CD14-positive monocyte (primary cell): ENCODE measurements around the gene KIAA0930. TPM values are rescaled to one million over a fixed set of nuclear protein-coding genes. Genes with fewer than 3 reads are reported as not detected.
A peak's percentile ranks its signal among the peaks of the same experiment; 100 is the strongest.

Experiments
- DNase-seq, 3 donors: peaks; one replicate each; pipeline ENCODE4 v3.0.0-alpha.2; 2011 to 2022
- H2AFZ ChIP-seq: 2 replicates; pipeline ENCODE4 v1.6.0; 2012; ENCODE audit warnings: mild to moderate bottlenecking, low read depth, low read length, inconsistent platforms; ENCODE audit not compliant: insufficient read depth, poor library complexity, severe bottlenecking
- H3K27ac ChIP-seq, 2 donors: 1 replicate in 1 of 2; 2 replicates in 1 of 2; pipeline ENCODE4 v1.5.1; 2012 to 2013; ENCODE audit warnings: low read length in 2 of 2, control low read depth in 1 of 2, inconsistent platforms in 1 of 2, low read depth in 1 of 2, mild to moderate bottlenecking in 1 of 2
- H3K27me3 ChIP-seq, 2 donors: one replicate each; pipeline versions ENCODE4 v1.6.0 to v1.6.1; 2011 to 2013; ENCODE audit warnings: low read length in 2 of 2; ENCODE audit not compliant: control insufficient read depth in 2 of 2, insufficient read depth in 2 of 2
- H3K36me3 ChIP-seq, 2 donors: replicated peaks in 1 of 2; 1 replicate in 1 of 2; 2 replicates in 1 of 2; pipeline versions ENCODE4 v1.5.1 to v1.6.1; 2012 to 2013; ENCODE audit warnings: low read length in 2 of 2, control low read depth in 1 of 2, inconsistent platforms in 1 of 2, mild to moderate bottlenecking in 1 of 2; ENCODE audit not compliant: insufficient read depth in 2 of 2, control insufficient read depth in 1 of 2
- H3K4me1 ChIP-seq, 2 donors: 1 replicate in 1 of 2; 2 replicates in 1 of 2; pipeline versions ENCODE4 v1.5.1 to v1.6.1; 2012 to 2013; ENCODE audit warnings: low read length in 2 of 2, control low read depth in 1 of 2, inconsistent platforms in 1 of 2, mild to moderate bottlenecking in 1 of 2, moderate library complexity in 1 of 2; ENCODE audit not compliant: insufficient read depth in 2 of 2, control insufficient read depth in 1 of 2
- H3K4me2 ChIP-seq: replicated peaks from 2 replicates; pipeline ENCODE3; 2012; ENCODE audit warnings: low read length, moderate library complexity, mild to moderate bottlenecking; ENCODE audit not compliant: poor library complexity, severe bottlenecking; ENCODE audit errors: extremely low read depth
- H3K4me3 ChIP-seq, 3 experiments: fragments of 200-600 bp in 1 of 3; sonication (generic) in 1 of 3; replicated peaks in 1 of 3; 1 replicate in 2 of 3; 2 replicates in 1 of 3; pipeline ENCODE4 v1.5.1; 2011 to 2013; ENCODE audit warnings: low read length in 3 of 3, mild to moderate bottlenecking in 3 of 3, control low read depth in 2 of 3, low read depth in 2 of 3, inconsistent platforms in 1 of 3, moderate library complexity in 1 of 3
- H3K79me2 ChIP-seq: 2 replicates; pipeline ENCODE4 v1.6.0; 2012; ENCODE audit warnings: mild to moderate bottlenecking, control low read depth, inconsistent platforms, low read length, moderate library complexity; ENCODE audit not compliant: insufficient read depth
- H3K9ac ChIP-seq: 2 replicates; pipeline ENCODE4 v1.6.0; 2017; ENCODE audit warnings: low read length, mild to moderate bottlenecking; ENCODE audit not compliant: insufficient read depth, poor library complexity, severe bottlenecking
- H3K9me3 ChIP-seq, 2 donors: replicated peaks in 1 of 2; 1 replicate in 1 of 2; 2 replicates in 1 of 2; pipeline versions ENCODE4 v1.5.1 to v1.6.1; 2012 to 2013; ENCODE audit warnings: low read length in 2 of 2, control low read depth in 1 of 2; ENCODE audit not compliant: control insufficient read depth in 1 of 2, insufficient read depth in 1 of 2
- H4K20me1 ChIP-seq: 2 replicates; pipeline ENCODE4 v1.6.0; 2012; ENCODE audit warnings: mild to moderate bottlenecking, low read length, control low read depth, moderate library complexity; ENCODE audit not compliant: insufficient read depth
- H3K27ac Mint-ChIP-seq, 7 donors: one replicate each; pipeline ENCODE4 v1.8.0; 2020; ENCODE audit warnings: mild to moderate bottlenecking in 7 of 7, mixed read lengths in 7 of 7, moderate library complexity in 6 of 7, inconsistent platforms in 2 of 7
- H3K27me3 Mint-ChIP-seq, 3 donors: one replicate each; pipeline ENCODE4 v1.8.0; 2021 to 2022; ENCODE audit warnings: low read depth in 3 of 3, mild to moderate bottlenecking in 3 of 3, mixed read lengths in 3 of 3, moderate library complexity in 3 of 3, inconsistent platforms in 1 of 3
- H3K36me3 Mint-ChIP-seq, 2 donors: one replicate each; pipeline ENCODE4 v1.8.0; 2020; ENCODE audit warnings: mixed read lengths in 2 of 2, inconsistent platforms in 1 of 2, mild to moderate bottlenecking in 1 of 2
- H3K4me1 Mint-ChIP-seq: one replicate; pipeline ENCODE4 v1.8.0; 2020; ENCODE audit warnings: mild to moderate bottlenecking, mixed read lengths
- H3K4me3 Mint-ChIP-seq, 2 donors: one replicate each; pipeline ENCODE4 v1.8.0; 2020; ENCODE audit warnings: mild to moderate bottlenecking in 2 of 2, mixed read lengths in 2 of 2, moderate library complexity in 1 of 2
- H3K9me3 Mint-ChIP-seq, 7 donors: one replicate each; pipeline ENCODE4 v1.8.0; 2020 to 2022; ENCODE audit warnings: mixed read lengths in 7 of 7, mild to moderate bottlenecking in 6 of 7, moderate library complexity in 6 of 7, inconsistent platforms in 2 of 7
- CTCF ChIP-seq: fragments of 200-600 bp; IDR thresholded peaks from one replicate; pipeline ENCODE4 v1.8.0; 2022; ENCODE audit warnings: antibody characterized with exemption, mild to moderate bottlenecking
- WGBS: methylation state at CpG from one replicate; pipeline ENCODE4 v1.1.5; 2013; ENCODE audit warnings: missing lambda C conversion rate; ENCODE audit not compliant: insufficient coverage; 5-methylcytosine and 5-hydroxymethylcytosine counted together
- intact Hi-C, 2 donors: fragments of 100-400 bp; cut with micrococcal nuclease; formaldehyde crosslinking; loops; one replicate each; pipeline versions ENCODE4 v1.15.0 to v1.15.1; 2023
- polyA plus RNA-seq, 3 donors: library from polyadenylated mRNA; depleted of rRNA in 1 of 3; unstranded in 2 of 3; stranded (reverse) in 1 of 3; fragments of 300-500 nt in 2 of 3; fragments of >200 nt in 1 of 3; fragmentation: Illumina TruSeq in 2 of 3; gene quantifications; 1 replicate in 2 of 3; 2 replicates in 1 of 3; pipeline ENCODE4 v1.2.3, GENCODE V29; 2012 to 2021

Gene KIAA0930
- polyA plus RNA-seq, 3 donors = 14.0 to 89.1 (median 15.6) TPM

GRCh38 chr22:45181240-45181639 is 59.5 kb downstream of the KIAA0930 start:
- H2AFZ ChIP-seq = no peak overlapping the region
- DNase-seq = no peak
- peak overlapping the region in 1 of 2 donors; percentile 73 for H3K27ac ChIP-seq
- peaks cover 75 to 94% of the 10 kb centered on the region in 2 donors for H3K36me3 ChIP-seq
- Mint-ChIP-seq H3K9me3 (no peaks in the 10 kb centered on the region), H3K4me3 (no peak overlapping the region), H3K36me3 (peaks cover 81 to 95% of the 10 kb centered on the region in 2 donors), H3K27ac (peak overlapping the region in 2 of 7 donors; percentile 15 to 73), H3K27me3 (no peaks in the 10 kb centered on the region), H3K4me1 (peaks cover 25% of the 10 kb centered on the region)
- peaks cover 5 to 15% of the 10 kb centered on the region in 2 donors for H3K4me1 ChIP-seq
- no peaks in the 10 kb centered on the region for H3K9me3 ChIP-seq
- no peak overlapping the region for H3K4me3 ChIP-seq
- H3K4me2 ChIP-seq = no peak overlapping the region
- TF ChIP-seq CTCF = no peak
- intact Hi-C loops = no loop called here
- H3K9ac ChIP-seq = no peak overlapping the region
- 100% methylated on average over 3 of the region's 4 CpGs for WGBS
- H3K27me3 ChIP-seq = no peaks in the 10 kb centered on the region
- H4K20me1 ChIP-seq = peaks cover 98% of the 10 kb centered on the region
- H3K79me2 ChIP-seq = peaks cover 94% of the 10 kb centered on the region

GRCh38 chr22:45180146-45180679 is 60.5 kb downstream of the KIAA0930 start:
- Mint-ChIP-seq H3K27ac (peak overlapping the region; percentile 35 to 88 (median 81)), H3K4me3 (no peak overlapping the region), H3K27me3 (no peaks in the 10 kb centered on the region), H3K9me3 (no peaks in the 10 kb centered on the region), H3K4me1 (peaks cover 22% of the 10 kb centered on the region), H3K36me3 (peaks cover 83 to 95% of the 10 kb centered on the region in 2 donors)
- H2AFZ ChIP-seq = no peak overlapping the region
- H3K4me1 ChIP-seq = peaks cover 5 to 11% of the 10 kb centered on the region in 2 donors
- no peaks in the 10 kb centered on the region for H3K9me3 ChIP-seq
- H3K79me2 ChIP-seq = peaks cover 94% of the 10 kb centered on the region
- peak in 1 of 3 donors; percentile 26 for DNase-seq
- TF ChIP-seq CTCF = no peak
- H3K4me2 ChIP-seq = no peak overlapping the region
- intact Hi-C loops = no loop called here
- H3K9ac ChIP-seq = no peak overlapping the region
- peaks cover 75 to 94% of the 10 kb centered on the region in 2 donors for H3K36me3 ChIP-seq
- H3K27me3 ChIP-seq = no peaks in the 10 kb centered on the region
- peak overlapping the region; percentile 6 to 73 for H3K27ac ChIP-seq
- peaks cover 98% of the 10 kb centered on the region for H4K20me1 ChIP-seq
- WGBS = 93% methylated on average over 5 of the region's 14 CpGs
- no peak overlapping the region for H3K4me3 ChIP-seq
